ENCODE results near the gene SMARCC2.
"Not testable (repeated sequence)": the region's sequence is repeated elsewhere in the genome, so short reads cannot be mapped to it uniquely, and the experiment has no call there.

SMARCC2 gene

GRCh38 chr12:56126732-56127239 is 62.5 kb downstream of the SMARCC2 start:
- no peak for DNase-seq (ENCODE audit: low read depth in 2 of 3, low spot score in 2 of 3)

- no peak for DNase-seq (ENCODE audit: low read depth in 2 of 3, low spot score in 2 of 3)
These were observed 65.2 kb downstream of the SMARCC2 start for GRCh38 chr12:56124133-56124532.

GRCh38 chr12:56122637-56123036 is 66.6 kb downstream of the SMARCC2 start:
- DNase-seq (ENCODE audit: low read depth in 2 of 3, low spot score in 2 of 3) = no peak

- no peak for DNase-seq (ENCODE audit: low read depth in 2 of 3, low spot score in 2 of 3)
These were observed 67.9 kb downstream of the SMARCC2 start for GRCh38 chr12:56121204-56121870.

GRCh38 chr12:56120158-56120846 is 69.0 kb downstream of the SMARCC2 start:
- no peak for DNase-seq (ENCODE audit: low read depth in 2 of 3, low spot score in 2 of 3)

- no peak for DNase-seq (ENCODE audit: low read depth in 2 of 3, low spot score in 2 of 3)
These were observed 69.9 kb downstream of the SMARCC2 start for GRCh38 chr12:56119361-56119796.

GRCh38 chr12:56118688-56119357 is 70.5 kb downstream of the SMARCC2 start:
- DNase-seq (ENCODE audit: low read depth in 2 of 3, low spot score in 2 of 3) = no peak

- DNase-seq (ENCODE audit: low read depth in 2 of 3, low spot score in 2 of 3) = peak; percentile 93 to 98 (median 97)
These were observed 71.2 kb downstream of the SMARCC2 start, which contains the start of gene ZC3H10 for GRCh38 chr12:56117778-56118687. TSS of gene ZC3H10 (plus strand) at chr12:56118266. CDS start at chr12:56120563, 2,297 bp downstream.

GRCh38 chr12:56117082-56117706 is 72.1 kb downstream of the SMARCC2 start:
- DNase-seq (ENCODE audit: low read depth in 2 of 3, low spot score in 2 of 3) = not testable (repeated sequence)

- DNase-seq (ENCODE audit: low read depth in 2 of 3, low spot score in 2 of 3) = peak; percentile 80 to 95 (median 94)
These were observed 72.8 kb downstream of the SMARCC2 start, which contains the start of gene RPL41 for GRCh38 chr12:56116267-56117081. TSS of gene RPL41 (plus strand) at chr12:56116633.

- DNase-seq (ENCODE audit: low read depth in 2 of 3, low spot score in 2 of 3) = no peak
These were observed 74.0 kb downstream of the SMARCC2 start for GRCh38 chr12:56115329-56115728.

GRCh38 chr12:56114084-56114483 is 75.2 kb downstream of the SMARCC2 start:
- DNase-seq (ENCODE audit: low read depth in 2 of 3, low spot score in 2 of 3) = no peak
